Stimulated activated CD4-positive, alpha-beta T cell treated with anti-CD3 and anti-CD28 coated beads, TNF-alpha, amount 100 ng/mL, for 48 hours (primary cell): ENCODE measurements around the gene POU2F1.

Experiments
- DNase-seq, 3 donors: peaks; one replicate each; pipeline ENCODE4 v3.0.0-alpha.2; 2020; ENCODE audit warnings: low read depth in 3 of 3

The POU2F1 gene

GRCh38 chr1:167272369-167272957 is 51.8 kb downstream of the POU2F1 start:
- no peak for DNase-seq

DNA sequence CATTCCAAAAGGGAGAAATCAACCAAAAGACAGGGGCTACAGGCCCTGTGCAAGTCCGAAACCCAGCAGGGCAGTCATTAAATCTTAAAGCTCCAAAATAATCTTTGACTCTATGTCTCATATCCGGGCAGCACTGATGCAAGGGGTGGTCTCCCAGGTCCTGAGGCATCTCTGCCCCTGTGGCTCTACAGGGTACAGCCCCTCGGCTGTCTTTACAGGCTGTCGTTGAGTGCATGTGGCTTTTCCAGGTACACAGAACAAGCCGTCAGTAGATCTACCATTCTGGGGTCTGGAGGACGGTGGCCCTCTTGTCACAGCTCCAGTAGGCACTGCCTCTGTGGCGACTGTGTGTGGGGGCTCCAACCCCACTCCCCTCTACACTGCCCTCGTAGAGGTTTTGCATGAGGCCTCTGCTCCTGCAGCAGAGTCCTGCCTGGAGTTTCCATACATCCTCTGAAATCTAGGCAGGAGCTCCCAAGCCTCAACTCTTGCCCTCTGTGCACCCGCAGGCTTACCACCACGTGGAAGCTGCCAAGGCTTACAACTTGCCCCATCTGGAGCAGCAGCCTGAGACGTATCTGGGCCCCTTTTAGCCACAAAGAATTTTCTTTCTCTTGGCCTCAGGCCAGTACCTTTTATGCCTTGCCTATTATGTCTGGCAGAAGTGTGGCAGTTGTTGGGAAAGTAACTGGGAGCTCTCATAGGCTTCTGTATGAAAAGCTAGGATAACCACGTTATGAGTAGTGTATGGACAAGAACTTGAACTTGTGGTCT is 52.5 kb downstream of the POU2F1 start:
- DNase-seq: no peak

DNA sequence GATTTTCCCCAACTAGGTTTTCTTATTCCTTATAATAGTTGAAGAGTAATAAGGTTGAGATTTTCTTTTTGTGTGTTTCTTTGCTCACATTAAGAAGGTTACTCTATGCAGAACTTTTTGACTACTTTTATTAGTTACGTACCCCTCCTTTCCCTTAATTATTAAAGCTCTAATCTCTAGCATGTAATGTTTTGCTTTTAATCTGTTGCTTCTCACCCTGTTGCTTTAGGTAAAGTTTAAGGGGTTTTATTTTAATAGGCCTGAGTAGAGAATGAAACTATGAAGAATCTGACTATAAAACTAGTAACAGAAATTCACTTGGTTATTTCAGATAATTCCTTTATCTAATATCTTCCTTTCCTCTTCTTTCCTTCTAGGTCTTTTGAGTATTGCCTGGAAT is 53.4 kb downstream of the POU2F1 start:
- no peak for DNase-seq

DNA sequence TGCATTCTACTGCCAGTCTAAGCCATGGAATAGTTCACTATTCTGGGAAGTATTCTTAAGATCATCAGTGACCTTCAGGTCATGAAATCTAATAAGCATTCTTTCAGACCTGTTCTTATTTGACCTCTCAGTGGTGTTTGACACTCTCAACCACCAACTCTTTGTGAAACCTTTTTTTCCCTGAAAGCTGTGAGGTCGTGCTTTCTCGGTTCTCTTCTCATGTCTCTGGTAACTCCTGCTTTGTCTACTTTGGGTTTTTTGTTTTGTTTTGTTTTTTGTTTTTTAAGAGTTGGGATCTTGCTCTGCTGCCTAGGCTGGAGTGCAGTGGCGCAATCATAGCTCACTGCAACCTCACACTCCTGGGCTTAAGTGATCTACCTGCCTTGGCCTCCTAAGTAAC is 56.3 kb downstream of the POU2F1 start:
- DNase-seq: no peak

DNA sequence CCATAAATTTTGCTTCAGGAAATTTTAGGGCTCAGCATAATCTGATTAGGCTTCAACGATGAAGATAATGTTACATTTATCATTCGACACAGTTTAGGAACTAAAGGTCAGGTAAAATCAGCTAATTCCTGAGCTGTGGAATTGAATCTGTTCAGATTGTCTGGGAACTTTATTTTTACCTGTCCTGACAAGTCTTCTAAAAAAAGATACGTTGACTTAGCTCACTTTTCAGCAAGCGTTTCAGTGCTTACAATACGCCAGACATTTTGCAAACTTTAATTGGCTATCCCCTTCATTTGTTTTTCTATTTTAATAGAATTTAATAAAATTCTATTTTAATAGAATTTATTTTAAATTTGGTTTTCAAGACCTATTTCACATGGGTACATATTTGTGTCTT is 57.8 kb downstream of the POU2F1 start:
- DNase-seq: no peak

GRCh38 chr1:167280912-167281311 is 60.2 kb downstream of the POU2F1 start:
- no peak for DNase-seq

- DNase-seq: no peak
These were observed 67.8 kb downstream of the POU2F1 start for GRCh38 chr1:167288390-167289074.

- DNase-seq: no peak
These were observed 68.4 kb downstream of the POU2F1 start for GRCh38 chr1:167289075-167289442.

GRCh38 chr1:167289966-167290365 is 69.3 kb downstream of the POU2F1 start:
- DNase-seq: no peak

GRCh38 chr1:167291539-167292185 is 71.0 kb downstream of the POU2F1 start:
- no peak for DNase-seq

DNA sequence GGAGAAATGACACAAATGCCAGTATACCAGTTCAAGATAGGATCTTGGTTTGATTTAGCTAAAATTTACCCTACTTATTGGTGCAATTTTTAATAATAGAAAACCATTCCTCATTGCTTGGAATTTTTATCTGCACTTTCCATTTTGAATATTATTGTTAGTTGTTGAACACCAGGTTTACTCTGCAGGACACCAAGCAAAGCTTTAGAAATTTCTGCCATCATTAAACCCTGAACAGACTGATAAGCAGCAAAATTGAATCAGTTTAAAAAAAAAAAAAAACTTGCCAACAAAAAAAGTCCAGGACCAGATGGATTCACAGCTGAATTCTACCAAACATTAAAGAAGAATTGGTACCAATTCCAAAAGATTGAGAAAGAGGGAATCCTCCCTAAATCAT is 71.5 kb downstream of the POU2F1 start:
- no peak for DNase-seq

DNA sequence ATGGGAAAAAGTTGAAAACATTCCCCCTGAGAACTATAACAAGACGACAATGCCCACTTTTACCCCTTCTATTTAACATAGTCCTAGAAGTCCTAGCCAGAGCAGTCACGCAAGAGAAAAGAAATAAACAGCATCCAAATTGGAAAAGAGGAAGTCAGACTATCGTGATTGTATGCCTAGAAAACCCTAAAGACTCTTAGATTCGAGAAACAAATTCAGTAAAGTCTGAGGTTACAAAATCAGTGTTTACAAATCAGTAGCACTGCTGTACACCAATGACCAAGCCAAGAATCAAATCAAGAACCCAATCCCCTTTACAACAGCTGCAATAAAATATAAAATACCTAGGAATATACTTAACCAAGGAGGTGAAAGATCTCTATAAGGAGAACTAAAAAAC is 72.4 kb downstream of the POU2F1 start:
- no peak for DNase-seq

DNA sequence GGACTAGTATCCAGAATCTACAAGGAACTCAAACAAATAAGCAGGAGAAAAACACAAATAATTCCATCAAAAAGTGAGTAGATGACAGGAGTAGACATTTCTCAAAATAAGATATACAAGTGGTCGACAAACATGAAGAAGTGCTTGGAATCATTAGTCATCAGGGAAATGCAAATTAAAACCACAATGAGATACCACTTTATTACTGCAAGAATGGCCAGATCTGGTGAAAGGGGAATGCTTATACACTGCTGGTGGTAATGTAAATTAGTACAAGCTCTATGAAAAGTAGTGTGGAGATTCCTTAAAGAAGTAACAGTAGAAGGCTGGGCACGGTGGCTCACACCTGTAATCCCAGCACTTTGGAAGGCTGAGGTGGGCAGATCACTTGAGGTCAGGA is 73.8 kb downstream of the POU2F1 start:
- DNase-seq: no peak

- no peak for DNase-seq
These were observed 76.8 kb downstream of the POU2F1 start for GRCh38 chr1:167297222-167298214.

DNA sequence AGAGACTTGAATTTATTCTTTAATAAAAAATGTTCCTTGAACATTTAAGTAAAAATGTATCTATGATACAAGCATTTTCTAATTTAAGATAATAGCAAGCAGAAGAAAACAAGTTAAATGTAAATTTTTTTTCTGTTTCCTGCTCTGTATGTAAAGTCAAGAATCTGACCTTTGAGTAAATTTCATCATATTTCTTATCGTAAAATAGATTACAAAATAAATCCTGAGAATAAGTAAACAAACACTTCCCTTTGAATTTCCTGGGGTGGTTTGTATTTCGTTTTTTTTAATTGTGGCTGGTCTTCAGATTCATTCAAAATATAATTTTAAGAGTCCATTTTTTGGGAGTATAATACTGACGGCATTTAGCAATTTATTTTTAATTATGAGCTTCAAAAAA is 77.6 kb downstream of the POU2F1 start:
- no peak for DNase-seq

DNA sequence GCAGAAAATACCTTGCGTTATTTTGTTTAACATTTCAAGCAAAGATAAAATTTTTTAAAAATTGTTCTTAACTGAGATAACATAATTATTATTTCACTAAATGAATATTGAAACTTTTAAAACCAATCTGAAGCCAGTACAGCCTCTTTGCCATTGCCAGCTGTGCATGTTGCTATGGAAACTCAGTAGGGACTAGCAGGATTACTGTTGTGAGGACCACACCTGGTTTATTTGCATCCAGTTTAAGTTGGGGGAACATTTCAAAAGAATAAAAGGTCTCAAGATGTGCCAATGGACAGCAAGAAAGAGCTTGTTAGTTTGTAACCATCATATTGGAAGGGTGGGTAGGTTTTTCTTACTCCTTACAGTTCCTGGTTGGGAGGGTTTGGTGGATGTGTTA is 80.7 kb downstream of the POU2F1 start:
- no peak for DNase-seq

DNA sequence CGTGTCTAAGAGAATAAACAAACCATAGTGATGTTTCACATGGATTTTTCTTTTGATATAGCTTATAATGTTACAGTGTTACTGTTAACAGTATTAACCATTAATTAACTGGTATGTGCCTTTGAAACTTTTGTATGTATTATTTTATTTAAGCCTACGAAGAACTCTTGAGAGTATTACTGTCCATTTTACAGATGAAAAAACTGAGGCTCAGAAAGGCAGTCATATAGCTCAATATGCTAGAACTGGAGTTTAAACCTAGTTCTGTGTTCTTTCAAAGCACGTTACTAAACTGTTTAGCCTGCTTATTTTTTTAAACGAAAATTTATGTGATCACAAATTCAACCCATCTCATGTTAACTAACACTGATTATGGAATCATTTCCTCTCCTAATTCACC is 83.5 kb downstream of the POU2F1 start:
- no peak for DNase-seq

GRCh38 chr1:167305059-167305705 is 84.5 kb downstream of the POU2F1 start:
- no peak for DNase-seq

DNA sequence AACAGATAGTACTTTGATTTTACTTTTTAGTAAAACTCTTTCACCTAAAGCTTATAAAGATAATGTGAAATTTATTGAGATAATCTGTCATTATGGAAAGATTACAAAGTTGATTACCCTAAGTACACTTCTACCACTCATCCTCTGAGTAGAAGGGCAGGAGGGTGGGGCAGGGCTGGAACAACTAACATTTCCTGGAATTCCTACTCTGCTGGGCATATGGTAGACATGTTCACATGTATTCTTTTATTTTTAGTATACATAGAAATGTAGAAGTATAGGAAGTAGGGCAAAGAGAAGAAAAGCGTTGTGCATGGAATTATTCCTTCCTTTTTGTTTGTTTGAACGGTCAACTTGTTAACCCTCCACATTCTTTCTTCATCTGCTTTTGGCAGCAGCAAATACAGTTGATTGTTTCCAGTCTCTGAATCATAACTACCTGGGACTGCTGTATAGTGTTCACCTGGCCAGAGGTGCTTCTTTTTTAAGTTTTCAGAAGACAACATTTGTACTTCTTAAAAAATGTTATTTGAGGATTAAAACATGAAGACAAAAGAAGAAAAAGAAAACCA is 85.1 kb downstream of the POU2F1 start:
- DNase-seq: no peak

GRCh38 chr1:167310732-167311131 is 90.0 kb downstream of the POU2F1 start:
- no peak for DNase-seq

DNA sequence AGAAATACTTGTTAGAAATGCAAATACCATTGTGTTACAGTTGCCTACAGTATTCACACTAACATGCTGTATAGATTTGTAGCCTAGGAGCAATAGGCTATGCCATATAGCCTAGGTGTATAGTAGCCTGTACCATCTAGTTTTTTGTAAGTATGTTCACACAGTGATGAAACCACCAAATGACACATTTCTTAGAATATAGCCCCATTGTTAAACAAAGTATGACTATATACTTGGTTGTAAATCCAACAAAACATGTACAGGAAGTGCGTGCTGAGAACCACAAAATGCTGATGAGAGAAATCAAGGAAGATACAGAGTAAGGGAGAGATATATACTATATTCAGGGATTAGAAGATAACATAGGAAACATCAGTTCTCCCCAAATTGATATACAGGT is 92.2 kb downstream of the POU2F1 start:
- no peak for DNase-seq
